Cardiac septum (tissue), 1 donor: ENCODE data around the gene YIF1A. TPM values are rescaled to one million over a fixed set of nuclear protein-coding genes. Genes with fewer than 3 reads are reported as not detected.
"Not testable (repeated sequence)": the region's sequence is repeated elsewhere in the genome, so short reads cannot be mapped to it uniquely, and the experiment has no call there.

Source experiments
- DNase-seq: peaks from one replicate; pipeline ENCODE4 v3.0.0-alpha.2; 2020; ENCODE audit warnings: low spot score
- intact Hi-C: fragments of 100-400 bp; cut with DNase I; formaldehyde crosslinking; loops from one replicate; pipeline ENCODE4 v1.14.0; 2022
- total RNA-seq: library from RNA; stranded (reverse); fragmentation: NEBNext Ultra II Directional; extraction: Animal tissue kit (Norgen Biotek cat#: 25700); gene quantifications from one replicate; pipeline ENCODE4 v1.2.1, GENCODE V29; 2021
- donor health status: DM: no; HTN: no; CAD: no.

The YIF1A gene
- total RNA-seq, 1 donor from 2014 or later = 74.0 TPM

- intact Hi-C loops, DNase-seq: not testable (repeated sequence)
Observed at GRCh38 chr11:66277064-66277463, 11.9 kb downstream of the YIF1A start.

- DNase-seq, intact Hi-C loops: not testable (repeated sequence)
Observed at GRCh38 chr11:66276619-66277018, 12.3 kb downstream of the YIF1A start.

GRCh38 chr11:66275984-66276612 is 12.8 kb downstream of the YIF1A start:
- DNase-seq = no peak
- intact Hi-C loops = no loop called here

GRCh38 chr11:66275396-66275795 is 13.5 kb downstream of the YIF1A start:
- intact Hi-C loops = no loop called here
- no peak for DNase-seq

DNA sequence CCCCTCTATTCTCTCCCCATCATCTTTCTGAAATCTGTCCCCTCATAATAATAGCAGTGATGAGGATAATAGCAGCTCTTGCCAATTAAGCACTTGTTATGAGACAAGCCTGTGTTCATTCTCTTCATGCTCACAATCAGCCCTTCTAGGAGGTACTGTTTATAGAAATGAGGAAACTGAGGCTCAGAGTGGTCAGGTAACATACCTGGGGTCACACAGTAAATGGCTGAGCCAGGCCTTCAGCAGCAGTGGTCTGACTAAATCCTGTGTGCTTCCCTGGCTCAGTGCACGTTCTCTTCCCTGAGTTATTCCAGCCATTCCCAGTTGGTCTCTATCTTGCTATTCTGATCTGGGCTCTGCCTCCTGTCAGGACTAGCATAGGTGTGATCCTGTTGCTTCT is 14.7 kb downstream of the YIF1A start:
- DNase-seq = no peak
- intact Hi-C loops = no loop called here

GRCh38 chr11:66272596-66272995 is 16.3 kb downstream of the YIF1A start:
- intact Hi-C loops = no loop called here
- no peak for DNase-seq

DNA sequence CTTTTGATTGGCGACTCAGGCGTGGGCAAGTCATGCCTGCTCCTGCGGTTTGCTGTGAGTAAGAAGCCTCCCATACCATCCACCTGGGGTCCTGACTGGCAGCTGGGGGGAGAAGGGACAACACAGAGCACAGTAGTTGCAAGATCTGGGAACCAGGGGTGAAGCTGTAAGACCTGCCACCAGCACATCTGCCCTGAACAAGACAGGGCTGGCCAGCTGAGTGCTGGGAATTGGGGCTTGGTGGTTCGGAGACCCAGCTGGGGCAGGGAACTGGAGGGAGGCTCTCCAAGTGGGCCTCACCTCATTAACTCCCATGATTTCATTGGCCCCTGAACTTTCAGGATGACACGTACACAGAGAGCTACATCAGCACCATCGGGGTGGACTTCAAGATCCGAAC is 17.1 kb downstream of the YIF1A start:
- no peak for DNase-seq
- intact Hi-C loops = no loop called here

DNA sequence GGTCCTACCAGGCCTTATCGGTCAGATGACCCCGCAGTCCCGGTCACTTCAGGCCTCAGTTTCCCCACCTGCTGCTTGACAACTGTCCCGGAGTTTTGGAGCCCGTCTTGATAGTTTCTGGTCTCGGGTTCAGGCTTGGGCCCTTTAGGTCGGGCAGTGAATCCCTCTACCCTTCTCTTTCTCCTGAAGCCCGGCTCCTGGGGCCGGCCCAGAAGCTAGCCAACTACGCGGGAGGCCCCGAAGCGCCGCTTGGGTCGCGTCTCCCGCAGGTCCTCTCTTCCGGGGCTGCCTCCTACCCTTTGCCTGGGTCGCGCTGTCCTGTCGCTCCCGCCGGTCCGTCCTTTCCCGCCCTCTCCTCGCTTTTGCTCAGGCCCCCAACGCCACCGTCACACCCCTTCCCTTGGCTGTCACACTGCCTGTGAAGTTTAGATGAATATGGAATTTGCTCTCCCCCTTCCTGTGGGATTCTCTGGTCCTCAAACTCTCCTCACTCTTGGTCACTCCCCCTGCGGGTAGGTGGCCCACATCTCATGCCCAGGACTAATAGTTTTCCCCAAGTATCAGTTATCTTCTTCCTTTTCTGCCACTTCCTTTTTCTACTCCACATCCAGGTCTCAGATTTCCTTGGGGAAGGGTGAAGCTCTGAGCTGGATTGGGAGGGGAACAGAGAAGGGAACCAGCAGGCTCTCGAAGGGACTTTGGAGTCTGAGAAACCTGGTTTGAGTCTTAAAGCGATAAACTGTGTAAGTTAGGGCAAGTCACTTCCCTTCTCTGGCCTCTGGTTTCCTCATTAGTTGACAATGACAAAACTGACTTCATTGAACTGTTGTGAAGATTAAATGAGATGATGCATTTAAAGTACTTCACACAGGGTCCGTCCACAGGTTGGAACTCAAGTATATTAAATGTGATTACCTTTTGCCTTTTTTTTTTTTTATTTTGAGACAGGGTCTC is 19.7 kb downstream of the YIF1A start:
- intact Hi-C loops = loop anchor here (2.0 kb wide), 1 partner anchor 20 kb away; the partner anchor contains the start of gene YIF1A

GRCh38 chr11:66268244-66268951 is 20.5 kb downstream of the YIF1A start, which contains the start of gene RAB1B:
TSS of gene RAB1B (plus strand) at chr11:66268639. CDS start at chr11:66268680, 41 bp downstream.
- intact Hi-C loops = loop anchor here (2.0 kb wide), 1 partner anchor 20 kb away; the partner anchor contains the start of gene YIF1A
- DNase-seq = peak; percentile 100

More for the DNA sequence above, 19.7 kb downstream of the YIF1A start:
- DNase-seq = no peak

DNA sequence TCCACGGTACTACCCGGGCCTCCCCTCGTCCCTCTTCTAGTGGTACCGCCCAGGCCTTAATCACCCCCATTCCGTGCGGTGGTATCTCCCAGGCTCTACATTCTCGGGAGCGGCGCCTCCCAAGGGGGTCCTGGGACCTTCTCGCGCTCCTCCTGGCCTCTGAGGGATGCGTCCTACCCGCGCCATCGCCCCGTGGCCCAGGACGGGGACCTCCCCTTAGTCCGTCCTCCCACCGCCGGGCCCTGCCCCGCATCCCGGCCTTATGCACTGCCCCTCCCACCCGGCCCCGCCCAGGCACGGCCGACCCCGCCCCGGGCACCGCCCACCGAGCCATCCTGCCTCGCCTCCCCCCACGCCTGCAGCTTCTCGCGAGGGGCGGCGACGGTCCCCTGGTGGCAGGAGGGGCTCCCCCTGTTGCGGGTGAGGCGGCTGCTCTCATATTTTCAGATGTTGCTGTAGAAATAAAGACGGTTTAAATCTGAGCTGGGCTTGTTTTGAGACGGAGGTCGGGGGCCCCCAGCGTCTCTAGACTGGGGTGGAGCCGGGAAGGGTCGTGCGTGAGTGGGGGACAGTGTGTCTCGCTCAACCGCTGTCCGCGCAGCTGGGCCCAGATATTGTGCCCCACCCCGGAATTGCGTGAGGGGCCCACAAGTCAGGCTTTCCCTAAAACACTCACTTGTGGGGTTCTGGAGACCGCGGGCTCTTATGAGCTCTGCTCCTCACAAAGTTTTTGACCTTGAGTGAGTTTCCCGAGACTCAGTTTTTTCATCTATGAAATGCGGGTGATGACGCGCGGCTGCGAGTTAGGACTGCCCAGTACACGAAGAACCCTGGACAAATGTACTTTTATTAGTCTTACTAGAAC is 21.3 kb downstream of the YIF1A start:
- intact Hi-C loops = loop anchor here (2.0 kb wide), 1 partner anchor 21 kb away; the partner anchor contains the start of gene YIF1A
- peak; percentile 94 for DNase-seq

DNA sequence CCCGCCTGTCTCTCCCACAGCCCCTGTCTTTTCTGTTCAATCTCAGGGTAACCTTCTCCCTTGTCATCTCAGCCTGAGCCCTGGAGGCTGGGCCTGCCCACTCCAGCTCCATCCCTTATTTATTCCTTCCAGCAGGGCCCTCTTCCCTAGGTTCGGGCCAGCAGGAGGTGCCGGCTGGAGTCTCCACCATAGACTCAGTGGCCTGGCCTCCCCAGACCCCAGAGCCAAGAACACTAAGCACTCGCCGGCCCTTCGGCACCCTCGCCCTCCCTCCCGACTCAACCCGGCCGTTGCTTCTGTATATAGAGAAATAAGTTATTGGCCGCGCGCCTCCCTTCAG is 21.9 kb downstream of the YIF1A start:
- intact Hi-C loops = no loop called here
- DNase-seq = peak; percentile 81

DNA sequence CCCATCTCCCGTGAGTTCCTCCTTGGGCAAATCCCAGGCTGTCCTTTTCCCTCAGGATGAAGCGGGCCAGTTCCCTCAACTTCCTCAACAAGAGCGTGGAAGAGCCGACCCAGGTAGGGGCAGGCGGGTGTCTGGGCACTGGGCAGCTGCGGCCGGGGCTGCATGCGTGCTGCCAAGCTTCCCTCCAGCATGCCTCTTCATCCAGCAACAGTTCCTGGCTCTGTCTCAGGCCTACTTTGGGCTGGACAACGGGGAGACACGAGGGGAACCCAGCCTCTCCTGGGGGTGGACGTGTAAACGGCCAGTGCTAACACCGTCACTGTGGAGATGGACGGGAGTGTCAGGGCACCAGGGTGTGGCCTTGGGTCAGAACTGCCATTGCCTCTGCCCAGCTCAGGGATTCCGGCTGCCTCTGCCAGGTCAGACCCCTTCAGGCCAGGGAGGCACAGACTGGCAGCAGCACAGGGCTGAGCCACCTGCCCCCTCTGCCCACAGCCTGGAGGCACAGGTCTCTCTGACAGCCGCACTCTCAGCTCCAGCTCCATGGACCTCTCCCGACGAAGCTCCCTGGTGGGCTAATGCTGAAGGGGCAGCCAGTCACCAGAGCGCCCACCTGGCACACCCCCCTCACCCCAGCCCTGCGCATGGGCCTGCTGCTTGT is 22.4 kb downstream of the YIF1A start:
- intact Hi-C loops = no loop called here
- DNase-seq = no peak

- intact Hi-C loops = no loop called here
- DNase-seq = no peak
Observed at GRCh38 chr11:66265531-66266377, 23.2 kb downstream of the YIF1A start.

DNA sequence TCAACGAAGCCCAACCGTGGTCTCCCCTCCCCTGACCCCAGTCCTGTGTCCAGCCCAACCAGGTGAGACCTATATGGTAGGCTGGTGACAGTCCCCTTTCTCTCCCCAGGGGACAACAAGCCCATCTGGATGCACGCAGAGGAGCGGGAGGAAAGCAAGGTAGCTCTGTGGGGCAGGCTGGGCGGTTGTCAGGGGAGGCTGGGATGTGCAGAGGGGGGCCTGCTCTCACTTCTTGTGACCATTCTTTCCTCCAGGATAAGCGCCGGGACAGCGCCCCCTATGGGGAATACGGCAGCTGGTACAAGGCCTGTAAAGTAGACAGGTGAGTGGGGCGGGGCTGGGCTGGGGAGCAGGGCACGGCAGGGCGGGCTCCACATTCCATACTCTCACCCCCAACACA is 24.0 kb downstream of the YIF1A start:
- no peak for DNase-seq
- intact Hi-C loops = loop anchor here (5.0 kb wide), 1 partner anchor 308 kb away; no protein-coding TSS in a partner anchor

GRCh38 chr11:66264383-66264782 is 24.6 kb downstream of the YIF1A start:
- intact Hi-C loops = loop anchor here (5.0 kb wide), 1 partner anchor 307 kb away; no protein-coding TSS in a partner anchor
- no peak for DNase-seq

- intact Hi-C loops = loop anchor here (5.0 kb wide), 1 partner anchor 306 kb away; no protein-coding TSS in a partner anchor
- no peak for DNase-seq
Observed at GRCh38 chr11:66263785-66264184, 25.2 kb downstream of the YIF1A start.

DNA sequence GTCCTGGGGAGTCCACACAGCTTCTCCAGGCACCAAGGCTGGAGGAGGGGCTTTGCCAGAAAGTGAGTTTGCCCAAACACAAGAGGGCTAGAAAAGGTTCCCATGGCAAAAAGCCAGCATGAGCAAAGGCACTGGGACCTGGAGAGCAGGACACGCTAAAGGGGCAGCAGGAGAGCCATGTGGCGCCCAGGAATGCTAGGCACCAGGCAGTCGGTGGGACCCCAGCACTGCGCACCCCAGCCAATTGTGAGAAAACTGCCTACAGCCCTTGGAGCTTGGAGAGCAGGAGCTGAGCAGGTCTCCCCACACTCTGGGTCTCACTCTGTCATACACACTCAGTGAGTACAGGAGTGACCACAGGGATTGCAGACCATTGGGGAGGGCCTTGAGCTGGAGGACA is 25.7 kb downstream of the YIF1A start:
- no peak for DNase-seq

More for the DNA sequence above, 25.7 kb downstream of the YIF1A start:
- intact Hi-C loops = loop anchor here (5.0 kb wide), 1 partner anchor 306 kb away; no protein-coding TSS in a partner anchor
